ENCODE measurements around the gene NLK.

Gene NLK

GRCh38 chr17:28069061-28069460, 26.6 kb downstream of the NLK start:
- H3K4me3 ChIP-seq (ENCODE audit: low read depth, low read length), result no peak overlapping the region
- peaks cover 8% of the 10 kb centered on the region for H3K9me3 ChIP-seq (ENCODE audit: severe bottlenecking)

GRCh38 chr17:28071179-28071578, 28.7 kb downstream of the NLK start:
- no peaks in the 10 kb centered on the region; the same call in 1 of the 2 replicates for H3K36me3 ChIP-seq
- no peak overlapping the region for H3K4me3 ChIP-seq (ENCODE audit: low read depth, low read length)
- TF ChIP-seq CTCF (IDR thresholded peaks at IDR 0.05; ENCODE audit: low read depth, low read length), result no peak
- DNase-seq, result no peak
- no peaks in the 10 kb centered on the region for H3K27me3 ChIP-seq (ENCODE audit: insufficient read depth, low read depth, severe bottlenecking)
- no peak overlapping the region for H3K27ac ChIP-seq
- peaks cover 8% of the 10 kb centered on the region for H3K9me3 ChIP-seq (ENCODE audit: severe bottlenecking)

More at GRCh38 chr17:28069061-28069460, 26.6 kb downstream of the NLK start:
- Histone ChIP-seq H3K27ac (no peak overlapping the region), H3K27me3 (ENCODE audit: insufficient read depth, low read depth, severe bottlenecking) (no peaks in the 10 kb centered on the region), H3K36me3 (no peaks in the 10 kb centered on the region; the same call in 1 of the 2 replicates)
- TF ChIP-seq CTCF (IDR thresholded peaks at IDR 0.05; ENCODE audit: low read depth, low read length), result no peak
- no peak for DNase-seq

GRCh38 chr17:28071891-28072606, 29.6 kb downstream of the NLK start:
- DNase-seq, result no peak
- Histone ChIP-seq H3K27ac (no peak overlapping the region), H3K9me3 (ENCODE audit: severe bottlenecking) (peaks cover 8% of the 10 kb centered on the region), H3K27me3 (ENCODE audit: insufficient read depth, low read depth, severe bottlenecking) (no peaks in the 10 kb centered on the region), H3K36me3 (no peaks in the 10 kb centered on the region; the same call in 1 of the 2 replicates), H3K4me3 (ENCODE audit: low read depth, low read length) (no peak overlapping the region)
- TF ChIP-seq CTCF (IDR thresholded peaks at IDR 0.05; ENCODE audit: low read depth, low read length), result no peak

- Histone ChIP-seq H3K27me3 (ENCODE audit: insufficient read depth, low read depth, severe bottlenecking) (no peaks in the 10 kb centered on the region), H3K27ac (no peak overlapping the region), H3K4me3 (ENCODE audit: low read depth, low read length) (no peak overlapping the region), H3K9me3 (ENCODE audit: severe bottlenecking) (peaks cover 8% of the 10 kb centered on the region), H3K36me3 (no peaks in the 10 kb centered on the region; the same call in 1 of the 2 replicates)
- no peak for DNase-seq
- TF ChIP-seq CTCF (IDR thresholded peaks at IDR 0.05; ENCODE audit: low read depth, low read length), result no peak
Measured at GRCh38 chr17:28072936-28073533, 30.6 kb downstream of the NLK start.

- TF ChIP-seq CTCF (IDR thresholded peaks at IDR 0.05; ENCODE audit: low read depth, low read length), result no peak
- no peaks in the 10 kb centered on the region for H3K27me3 ChIP-seq (ENCODE audit: insufficient read depth, low read depth, severe bottlenecking)
- no peaks in the 10 kb centered on the region; the same call in 1 of the 2 replicates for H3K36me3 ChIP-seq
- H3K27ac ChIP-seq, result no peak overlapping the region
- peaks cover 8% of the 10 kb centered on the region for H3K9me3 ChIP-seq (ENCODE audit: severe bottlenecking)
- H3K4me3 ChIP-seq (ENCODE audit: low read depth, low read length), result no peak overlapping the region
- no peak for DNase-seq
Measured at GRCh38 chr17:28074010-28074409, 31.5 kb downstream of the NLK start.

All from WERI-Rb-1 (cell line).